ENCODE data around the gene INPPL1.

GRCh38 chr11:72247584-72247983, 23.0 kb downstream of the INPPL1 start:
- TF ChIP-seq CTCF (conservative IDR thresholded peaks at IDR 0.05; ENCODE audit: low read length): no peak
- no peak for TF ChIP-seq EZH2phosphoT487 (IDR thresholded peaks at IDR 0.05; ENCODE audit: borderline replicate concordance, low read depth, low read length)
